SK-N-MC (cell line): ENCODE measurements around the gene CTNNA2.

Experiments
- DNase-seq: peaks from one replicate; pipeline ENCODE4 v3.0.0-alpha.2; 2011; ENCODE audit warnings: low read depth, low spot score
- H3K27ac ChIP-seq: fragments of 200-600 bp; sonication (generic); 2 replicates; pipeline ENCODE4 v1.5.1; 2016; ENCODE audit warnings: mixed run types
- H3K36me3 ChIP-seq: fragments of 200-600 bp; sonication (generic); 2 replicates; pipeline ENCODE4 v1.6.1; 2017; ENCODE audit warnings: antibody characterized with exemption, low read length, mixed read lengths; ENCODE audit not compliant: insufficient read depth
- H3K4me3 ChIP-seq: fragments of 200-600 bp; sonication (generic); 2 replicates; pipeline ENCODE4 v1.5.1; 2016
- H3K9ac ChIP-seq: fragments of 200-600 bp; sonication (generic); 2 replicates; pipeline ENCODE4 v1.8.0; 2017; ENCODE audit warnings: mixed run types, mixed read lengths; ENCODE audit not compliant: insufficient read length
- H3K9me3 ChIP-seq: fragments of 200-600 bp; sonication (generic); 2 replicates; pipeline ENCODE4 v1.6.1; 2017; ENCODE audit warnings: low read depth, mild to moderate bottlenecking, antibody characterized with exemption, low read length, moderate library complexity, mixed read lengths
- EZH2 ChIP-seq: fragments of 200-600 bp; sonication (generic); IDR thresholded peaks from one replicate; pipeline ENCODE4 v1.6.1; 2017; ENCODE audit warnings: antibody characterized with exemption
- FOXP2 ChIP-seq: optimal IDR thresholded peaks from 2 replicates; pipeline ENCODE3; 2011; ENCODE audit warnings: mild to moderate bottlenecking, moderate library complexity; ENCODE audit not compliant: insufficient read depth; ENCODE audit errors: extremely low read length, control extremely low read depth
- POLR2AphosphoS5 ChIP-seq: IDR thresholded peaks from 2 replicates; pipeline ENCODE4 v1.6.1; 2012; ENCODE audit warnings: mild to moderate bottlenecking, low read depth, low read length, borderline replicate concordance

Gene CTNNA2

GRCh38 chr2:80008596-80008995 is 495.7 kb downstream of the CTNNA2 start:
- TF ChIP-seq POLR2AphosphoS5: no peak
- no peak for TF ChIP-seq FOXP2
- TF ChIP-seq EZH2: no peak
- H3K9ac ChIP-seq: no peak overlapping the region
- no peak for DNase-seq
- H3K4me3 ChIP-seq: peak overlapping the region; percentile 46; the same call in 1 of the 2 replicates
- no peak overlapping the region for H3K27ac ChIP-seq
- H3K36me3 ChIP-seq: no peaks in the 10 kb centered on the region
- no peaks in the 10 kb centered on the region for H3K9me3 ChIP-seq

- TF ChIP-seq EZH2 (no peak), POLR2AphosphoS5 (no peak), FOXP2 (no peak)
- no peaks in the 10 kb centered on the region for H3K36me3 ChIP-seq
- H3K27ac ChIP-seq: no peak overlapping the region
- DNase-seq: no peak
- H3K9me3 ChIP-seq: no peaks in the 10 kb centered on the region
- H3K4me3 ChIP-seq: no peak overlapping the region
- H3K9ac ChIP-seq: no peak overlapping the region
These were observed 496.4 kb downstream of the CTNNA2 start for GRCh38 chr2:80009211-80009610.

DNA sequence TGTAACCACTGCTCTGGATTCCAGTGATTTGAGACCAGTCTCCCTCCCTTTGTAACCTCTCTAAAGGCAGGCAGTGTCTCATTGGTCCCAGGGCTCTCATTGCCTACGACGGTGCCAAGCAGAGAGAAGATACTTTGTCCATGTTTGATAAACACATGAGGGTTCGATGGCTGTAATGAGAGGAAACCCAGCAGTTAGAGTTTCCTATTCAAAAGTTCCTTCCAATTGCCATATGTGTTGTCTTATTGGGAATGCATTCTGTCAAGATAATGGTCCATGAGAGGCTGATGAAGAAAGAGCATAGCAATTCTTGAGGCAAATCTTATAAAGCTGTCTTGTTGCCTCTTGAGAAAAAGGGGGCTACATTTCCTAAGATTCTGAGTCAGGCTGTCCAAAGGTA is 499.2 kb downstream of the CTNNA2 start:
- no peak for TF ChIP-seq FOXP2
- TF ChIP-seq EZH2: no peak
- TF ChIP-seq POLR2AphosphoS5: no peak
- H3K4me3 ChIP-seq: no peak overlapping the region
- no peak overlapping the region for H3K9ac ChIP-seq
- H3K9me3 ChIP-seq: no peaks in the 10 kb centered on the region
- no peak for DNase-seq
- no peak overlapping the region for H3K27ac ChIP-seq
- H3K36me3 ChIP-seq: no peaks in the 10 kb centered on the region

DNA sequence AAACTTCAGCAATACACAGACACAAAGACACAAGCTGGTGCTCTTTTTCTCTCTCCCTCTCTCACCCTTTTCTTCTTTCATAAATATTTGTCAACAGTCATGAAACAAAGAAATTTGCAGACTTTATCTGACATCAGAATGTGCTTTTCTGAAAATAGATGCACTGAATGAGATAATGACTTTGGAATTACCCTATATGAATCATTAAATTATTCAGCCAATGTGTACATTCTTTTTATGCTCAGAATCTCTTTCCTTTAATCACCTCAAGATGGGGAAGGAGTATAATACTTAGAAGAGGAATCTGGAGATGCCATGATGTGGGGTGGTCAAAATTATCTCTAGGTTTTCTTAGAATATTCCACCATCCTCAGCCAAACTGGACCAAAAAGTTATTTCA is 501.8 kb downstream of the CTNNA2 start:
- no peak for TF ChIP-seq EZH2
- no peak for TF ChIP-seq POLR2AphosphoS5
- no peak for TF ChIP-seq FOXP2
- no peaks in the 10 kb centered on the region for H3K36me3 ChIP-seq
- H3K27ac ChIP-seq: no peak overlapping the region
- no peak overlapping the region for H3K4me3 ChIP-seq
- no peaks in the 10 kb centered on the region for H3K9me3 ChIP-seq
- no peak for DNase-seq
- H3K9ac ChIP-seq: no peak overlapping the region

GRCh38 chr2:80016171-80016570 is 503.3 kb downstream of the CTNNA2 start:
- Histone ChIP-seq H3K9ac (no peak overlapping the region), H3K36me3 (no peaks in the 10 kb centered on the region), H3K27ac (no peak overlapping the region), H3K9me3 (no peaks in the 10 kb centered on the region), H3K4me3 (no peak overlapping the region)
- no peak for DNase-seq
- TF ChIP-seq POLR2AphosphoS5 (no peak), FOXP2 (no peak), EZH2 (no peak)

- TF ChIP-seq POLR2AphosphoS5 (no peak), EZH2 (no peak), FOXP2 (no peak)
- DNase-seq: no peak
- no peaks in the 10 kb centered on the region for H3K36me3 ChIP-seq
- H3K27ac ChIP-seq: no peak overlapping the region
- no peak overlapping the region for H3K9ac ChIP-seq
- H3K9me3 ChIP-seq: no peaks in the 10 kb centered on the region
- no peak overlapping the region for H3K4me3 ChIP-seq
These were observed 507.0 kb downstream of the CTNNA2 start for GRCh38 chr2:80019571-80020460.

GRCh38 chr2:80022018-80022417 is 509.2 kb downstream of the CTNNA2 start:
- no peak overlapping the region for H3K4me3 ChIP-seq
- no peaks in the 10 kb centered on the region for H3K36me3 ChIP-seq
- no peak overlapping the region for H3K27ac ChIP-seq
- no peak for TF ChIP-seq EZH2
- TF ChIP-seq FOXP2: no peak
- no peak for TF ChIP-seq POLR2AphosphoS5
- no peak overlapping the region for H3K9ac ChIP-seq
- DNase-seq: no peak
- H3K9me3 ChIP-seq: no peaks in the 10 kb centered on the region

DNA sequence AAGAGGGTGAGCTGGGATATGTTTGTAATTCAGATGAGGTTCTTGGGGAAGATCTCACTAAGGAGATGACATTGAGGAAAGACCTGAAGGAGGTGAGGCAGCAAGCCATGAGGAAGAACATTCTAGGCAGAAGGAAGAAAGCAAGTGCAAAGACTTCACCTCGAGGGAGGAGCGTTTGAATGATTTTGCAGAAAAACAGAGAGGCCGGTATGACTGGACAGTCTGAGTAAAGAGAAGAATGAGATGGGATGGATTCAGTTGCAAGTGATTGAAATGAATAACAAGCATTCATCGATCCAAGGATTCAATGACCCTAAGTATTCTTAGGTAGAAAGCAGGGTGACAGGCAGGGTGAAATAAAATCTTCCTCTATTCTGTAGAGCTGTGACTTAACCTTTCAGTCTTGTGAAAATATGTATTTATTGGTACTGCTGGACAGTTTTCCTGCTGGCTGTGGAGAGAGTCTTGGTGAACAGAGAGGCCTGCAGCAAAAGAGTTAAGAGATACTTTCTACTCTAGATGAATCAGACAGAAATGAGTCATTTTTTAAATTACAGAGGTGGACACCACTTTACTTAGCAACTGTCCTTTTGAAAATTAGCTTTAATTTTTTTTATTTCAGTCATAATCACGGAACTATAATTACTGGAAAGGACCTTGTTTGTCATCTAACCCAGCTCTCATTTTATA is 513.3 kb downstream of the CTNNA2 start:
- TF ChIP-seq EZH2: no peak
- TF ChIP-seq POLR2AphosphoS5: no peak
- no peak for TF ChIP-seq FOXP2
- Histone ChIP-seq H3K36me3 (no peaks in the 10 kb centered on the region), H3K27ac (no peak overlapping the region), H3K9ac (no peak overlapping the region), H3K4me3 (no peak overlapping the region), H3K9me3 (no peaks in the 10 kb centered on the region)
- DNase-seq: no peak
